ENCODE data around the gene LRRC1. TPM values are rescaled to one million over a fixed set of nuclear protein-coding genes. Genes with fewer than 3 reads are reported as not detected.

Gene LRRC1
- total and polyA plus RNA-seq, 2 of the 13 experiments (the other 11 are each of a cell fraction or from before 2014, with no cell fraction given) = 15.6 to 27.7 TPM

DNA sequence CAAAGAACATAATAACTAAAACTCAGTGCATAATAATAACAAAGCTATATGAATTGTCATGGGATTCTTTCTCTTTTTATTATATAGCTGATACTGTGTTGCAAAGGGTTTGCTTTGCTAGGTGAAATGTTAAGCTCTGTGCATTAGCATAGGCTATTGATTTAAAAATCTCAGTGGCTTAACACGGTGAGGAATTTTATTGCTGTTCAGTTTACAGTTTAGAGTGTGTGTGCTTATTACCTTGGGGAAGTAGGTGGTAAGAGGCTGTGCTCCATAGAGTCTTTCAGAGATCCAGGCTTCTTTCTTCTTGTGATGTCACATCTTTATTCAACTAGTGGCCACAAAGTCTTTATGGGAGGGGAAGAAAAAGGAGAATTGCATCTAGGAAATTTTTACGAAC lies 55.7 kb downstream of the LRRC1 start:
- Histone ChIP-seq H3K79me2 (ENCODE audit: insufficient read depth, low read length) (peaks cover 24% of the 10 kb centered on the region), H2AFZ (ENCODE audit: low read length) (no peak overlapping the region), H3K27ac (ENCODE audit: extremely low read length, insufficient read depth, low read length) (no peak overlapping the region), H3K36me3 (replicated peaks in 1 of 2; ENCODE audit: control insufficient read depth in 1 of 2, insufficient read depth in 2 of 2, low read length in 2 of 2) (no peaks in the 10 kb centered on the region; a peak in 1 of 5 replicates), H3K4me2 (ENCODE audit: low read depth, low read length) (no peak overlapping the region), H3K9ac (ENCODE audit: insufficient read depth, low read depth, low read length) (no peak overlapping the region), H3K4me3 (replicated peaks in 1 of 3; ENCODE audit: insufficient read depth in 1 of 3, low read depth in 2 of 3, low read length in 3 of 3) (no peak overlapping the region), H4K20me1 (ENCODE audit: insufficient read depth, low read length) (no peaks in the 10 kb centered on the region), H3K27me3 (ENCODE audit: control insufficient read depth in 1 of 2, insufficient read depth in 2 of 2, low read length in 2 of 2) (no peaks in the 10 kb centered on the region), H3K9me3 (ENCODE audit: low read length) (no peaks in the 10 kb centered on the region), H3K4me1 (ENCODE audit: insufficient read depth, low read length) (peaks cover 42% of the 10 kb centered on the region)
- DNase-seq (ENCODE audit: low spot score) (no peak), FAIRE-seq (no peak), ATAC-seq (no peak)
- CTCF ChIA-PET (ENCODE audit: low intra/inter-chr PET ratio, low total read pairs) = no interaction called here
- intact Hi-C loops (cut with micrococcal nuclease; ENCODE audit: unreplicated experiment) (no loop called here), in situ Hi-C loops (cut with HindIII; ENCODE audit: extremely low pct_ligation_motif_present, low pct_unique_long_range_greater_than_20kb) (no loop called here)
- WGBS (ENCODE audit: low lambda C conversion rate) = 95% methylated on average over 2 of the region's 2 CpGs
- BruUV-seq (replicated peaks) = no TSS peak
- POLR2A ChIA-PET = interaction anchor here (2.9 kb wide), 1 partner anchor 57 kb away, joined by 12 read pairs; the partner anchor contains the start of gene LRRC1
- TF ChIP-seq, protein P1, sequence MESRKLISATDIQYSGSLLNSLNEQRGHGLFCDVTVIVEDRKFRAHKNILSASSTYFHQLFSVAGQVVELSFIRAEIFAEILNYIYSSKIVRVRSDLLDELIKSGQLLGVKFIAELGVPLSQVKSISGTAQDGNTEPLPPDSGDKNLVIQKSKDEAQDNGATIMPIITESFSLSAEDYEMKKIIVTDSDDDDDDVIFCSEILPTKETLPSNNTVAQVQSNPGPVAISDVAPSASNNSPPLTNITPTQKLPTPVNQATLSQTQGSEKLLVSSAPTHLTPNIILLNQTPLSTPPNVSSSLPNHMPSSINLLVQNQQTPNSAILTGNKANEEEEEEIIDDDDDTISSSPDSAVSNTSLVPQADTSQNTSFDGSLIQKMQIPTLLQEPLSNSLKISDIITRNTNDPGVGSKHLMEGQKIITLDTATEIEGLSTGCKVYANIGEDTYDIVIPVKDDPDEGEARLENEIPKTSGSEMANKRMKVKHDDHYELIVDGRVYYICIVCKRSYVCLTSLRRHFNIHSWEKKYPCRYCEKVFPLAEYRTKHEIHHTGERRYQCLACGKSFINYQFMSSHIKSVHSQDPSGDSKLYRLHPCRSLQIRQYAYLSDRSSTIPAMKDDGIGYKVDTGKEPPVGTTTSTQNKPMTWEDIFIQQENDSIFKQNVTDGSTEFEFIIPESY (CRISPR knock-in tag; IDR thresholded peaks at IDR 0.05) = no peak
- no peak for TF ChIP-seq ZNF318 (CRISPR knock-in tag; IDR thresholded peaks at IDR 0.05)
- no peak for TF ChIP-seq U2AF2 (IDR thresholded peaks at IDR 0.05; ENCODE audit: low read depth, low read length)
- no peak for TF ChIP-seq ZNF468 (CRISPR knock-in tag; IDR thresholded peaks at IDR 0.05)
- no peak for TF ChIP-seq FIP1L1 (IDR thresholded peaks at IDR 0.05; ENCODE audit: borderline replicate concordance, insufficient read depth, low read depth, low read length)
- TF ChIP-seq, protein P2, sequence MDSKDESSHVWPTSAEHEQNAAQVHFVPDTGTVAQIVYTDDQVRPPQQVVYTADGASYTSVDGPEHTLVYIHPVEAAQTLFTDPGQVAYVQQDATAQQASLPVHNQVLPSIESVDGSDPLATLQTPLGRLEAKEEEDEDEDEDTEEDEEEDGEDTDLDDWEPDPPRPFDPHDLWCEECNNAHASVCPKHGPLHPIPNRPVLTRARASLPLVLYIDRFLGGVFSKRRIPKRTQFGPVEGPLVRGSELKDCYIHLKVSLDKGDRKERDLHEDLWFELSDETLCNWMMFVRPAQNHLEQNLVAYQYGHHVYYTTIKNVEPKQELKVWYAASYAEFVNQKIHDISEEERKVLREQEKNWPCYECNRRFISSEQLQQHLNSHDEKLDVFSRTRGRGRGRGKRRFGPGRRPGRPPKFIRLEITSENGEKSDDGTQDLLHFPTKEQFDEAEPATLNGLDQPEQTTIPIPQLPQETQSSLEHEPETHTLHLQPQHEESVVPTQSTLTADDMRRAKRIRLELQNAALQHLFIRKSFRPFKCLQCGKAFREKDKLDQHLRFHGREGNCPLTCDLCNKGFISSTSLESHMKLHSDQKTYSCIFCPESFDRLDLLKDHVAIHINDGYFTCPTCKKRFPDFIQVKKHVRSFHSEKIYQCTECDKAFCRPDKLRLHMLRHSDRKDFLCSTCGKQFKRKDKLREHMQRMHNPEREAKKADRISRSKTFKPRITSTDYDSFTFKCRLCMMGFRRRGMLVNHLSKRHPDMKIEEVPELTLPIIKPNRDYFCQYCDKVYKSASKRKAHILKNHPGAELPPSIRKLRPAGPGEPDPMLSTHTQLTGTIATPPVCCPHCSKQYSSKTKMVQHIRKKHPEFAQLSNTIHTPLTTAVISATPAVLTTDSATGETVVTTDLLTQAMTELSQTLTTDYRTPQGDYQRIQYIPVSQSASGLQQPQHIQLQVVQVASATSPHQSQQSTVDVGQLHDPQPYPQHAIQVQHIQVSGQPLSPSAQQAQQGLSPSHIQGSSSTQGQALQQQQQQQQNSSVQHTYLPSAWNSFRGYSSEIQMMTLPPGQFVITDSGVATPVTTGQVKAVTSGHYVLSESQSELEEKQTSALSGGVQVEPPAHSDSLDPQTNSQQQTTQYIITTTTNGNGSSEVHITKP (CRISPR knock-in tag; IDR thresholded peaks at IDR 0.05; ENCODE audit: low read depth) = no peak
- no peak for TF ChIP-seq ZSCAN20 (CRISPR knock-in tag; IDR thresholded peaks at IDR 0.05; ENCODE audit: borderline replicate concordance)
- TF ChIP-seq NFATC3 (CRISPR knock-in tag; IDR thresholded peaks at IDR 0.05) = no peak

Data from HepG2 (cell line).